Liver (tissue), 3 donors: ENCODE data around the gene NF1.

Experiments used
- JUND ChIP-seq, 2 donors: IDR thresholded peaks; 2 replicates each; pipeline ENCODE4 v1.6.1; 2016; ENCODE audit warnings: antibody characterized with exemption in 2 of 2
- TAF1 ChIP-seq: conservative IDR thresholded peaks from 2 replicates; pipeline ENCODE4 v1.6.1; 2016; ENCODE audit warnings: antibody characterized with exemption, mild to moderate bottlenecking
- YY1 ChIP-seq: IDR thresholded peaks from 2 replicates; pipeline ENCODE4 v1.6.1; 2016; ENCODE audit warnings: antibody characterized with exemption, mild to moderate bottlenecking
- TF ChIP-seq, protein P1 (sequence below): fragments of 150-350 bp; IDR thresholded peaks from 2 replicates; pipeline ENCODE4 v1.5.1; 2017; ENCODE audit warnings: improper control_type of control experiment, low read depth, low read length; ENCODE audit not compliant: missing input control
- TF ChIP-seq, protein P2 (sequence below): IDR thresholded peaks from 2 replicates; pipeline ENCODE4 v1.6.1; 2016; ENCODE audit warnings: antibody characterized with exemption
- donor health status: healthy.
- donor health status: healthy.

DNA sequence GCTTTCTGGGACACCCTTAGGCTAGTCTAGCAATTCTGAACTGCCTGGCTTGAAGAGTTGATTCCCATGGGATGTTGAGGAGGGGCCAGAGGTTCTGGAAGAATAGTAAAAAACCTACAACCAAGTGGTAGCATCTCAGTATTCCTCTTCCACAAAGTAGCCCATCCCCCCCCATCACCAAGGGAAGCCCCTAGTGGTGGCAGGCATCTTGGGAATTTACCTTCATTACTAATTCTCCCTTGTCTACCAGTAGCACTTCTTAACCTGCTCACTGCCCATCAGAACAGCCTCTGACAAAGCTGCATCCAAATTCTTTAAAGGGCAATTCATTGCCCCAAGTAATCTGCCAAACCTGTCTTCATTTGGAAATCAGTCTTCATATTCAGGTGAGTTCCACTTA, 283.9 kb downstream of the NF1 start:
- TF ChIP-seq, protein P1, sequence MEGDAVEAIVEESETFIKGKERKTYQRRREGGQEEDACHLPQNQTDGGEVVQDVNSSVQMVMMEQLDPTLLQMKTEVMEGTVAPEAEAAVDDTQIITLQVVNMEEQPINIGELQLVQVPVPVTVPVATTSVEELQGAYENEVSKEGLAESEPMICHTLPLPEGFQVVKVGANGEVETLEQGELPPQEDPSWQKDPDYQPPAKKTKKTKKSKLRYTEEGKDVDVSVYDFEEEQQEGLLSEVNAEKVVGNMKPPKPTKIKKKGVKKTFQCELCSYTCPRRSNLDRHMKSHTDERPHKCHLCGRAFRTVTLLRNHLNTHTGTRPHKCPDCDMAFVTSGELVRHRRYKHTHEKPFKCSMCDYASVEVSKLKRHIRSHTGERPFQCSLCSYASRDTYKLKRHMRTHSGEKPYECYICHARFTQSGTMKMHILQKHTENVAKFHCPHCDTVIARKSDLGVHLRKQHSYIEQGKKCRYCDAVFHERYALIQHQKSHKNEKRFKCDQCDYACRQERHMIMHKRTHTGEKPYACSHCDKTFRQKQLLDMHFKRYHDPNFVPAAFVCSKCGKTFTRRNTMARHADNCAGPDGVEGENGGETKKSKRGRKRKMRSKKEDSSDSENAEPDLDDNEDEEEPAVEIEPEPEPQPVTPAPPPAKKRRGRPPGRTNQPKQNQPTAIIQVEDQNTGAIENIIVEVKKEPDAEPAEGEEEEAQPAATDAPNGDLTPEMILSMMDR, result no peak
- TF ChIP-seq TAF1 (no peak), YY1 (no peak), JUND (IDR thresholded peaks at IDR 0.05) (no peak)
- TF ChIP-seq, protein P2, sequence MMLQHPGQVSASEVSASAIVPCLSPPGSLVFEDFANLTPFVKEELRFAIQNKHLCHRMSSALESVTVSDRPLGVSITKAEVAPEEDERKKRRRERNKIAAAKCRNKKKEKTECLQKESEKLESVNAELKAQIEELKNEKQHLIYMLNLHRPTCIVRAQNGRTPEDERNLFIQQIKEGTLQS, result no peak
